ENCODE measurements around the gene FFAR3. TPM values are rescaled to one million over a fixed set of nuclear protein-coding genes. Genes with fewer than 3 reads are reported as not detected.

Gene FFAR3
- total RNA-seq, 2 donors from 2014 or later, result 0.27 TPM; not detected in 1

DNA sequence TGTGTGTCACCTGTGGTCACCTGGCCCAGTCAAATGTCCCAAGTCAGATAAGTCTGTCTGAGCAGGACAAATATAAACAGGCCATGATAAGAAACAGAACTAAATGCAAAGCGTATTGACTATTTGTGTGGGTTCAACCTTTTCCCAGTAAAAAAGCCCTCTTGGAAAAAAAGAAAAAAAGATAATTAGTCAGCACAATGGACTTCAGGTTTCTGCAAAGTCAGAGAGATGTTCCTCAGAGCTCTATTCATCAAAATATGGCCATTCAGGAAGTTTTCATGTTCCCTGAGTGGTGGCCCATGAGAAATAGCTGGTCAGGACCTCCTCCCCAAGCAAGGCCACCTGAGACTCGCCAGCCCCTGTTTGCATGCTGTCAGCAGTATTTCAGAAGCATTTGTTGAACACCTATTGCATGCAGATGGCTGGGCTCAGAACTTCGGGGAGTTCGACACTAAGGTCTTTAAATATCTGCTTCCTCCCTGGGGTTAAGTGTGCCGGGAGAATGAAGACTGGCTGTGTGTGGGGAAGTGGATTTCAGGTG, 2.7 kb downstream of the FFAR3 start:
- DNase-seq, result no peak

DNA sequence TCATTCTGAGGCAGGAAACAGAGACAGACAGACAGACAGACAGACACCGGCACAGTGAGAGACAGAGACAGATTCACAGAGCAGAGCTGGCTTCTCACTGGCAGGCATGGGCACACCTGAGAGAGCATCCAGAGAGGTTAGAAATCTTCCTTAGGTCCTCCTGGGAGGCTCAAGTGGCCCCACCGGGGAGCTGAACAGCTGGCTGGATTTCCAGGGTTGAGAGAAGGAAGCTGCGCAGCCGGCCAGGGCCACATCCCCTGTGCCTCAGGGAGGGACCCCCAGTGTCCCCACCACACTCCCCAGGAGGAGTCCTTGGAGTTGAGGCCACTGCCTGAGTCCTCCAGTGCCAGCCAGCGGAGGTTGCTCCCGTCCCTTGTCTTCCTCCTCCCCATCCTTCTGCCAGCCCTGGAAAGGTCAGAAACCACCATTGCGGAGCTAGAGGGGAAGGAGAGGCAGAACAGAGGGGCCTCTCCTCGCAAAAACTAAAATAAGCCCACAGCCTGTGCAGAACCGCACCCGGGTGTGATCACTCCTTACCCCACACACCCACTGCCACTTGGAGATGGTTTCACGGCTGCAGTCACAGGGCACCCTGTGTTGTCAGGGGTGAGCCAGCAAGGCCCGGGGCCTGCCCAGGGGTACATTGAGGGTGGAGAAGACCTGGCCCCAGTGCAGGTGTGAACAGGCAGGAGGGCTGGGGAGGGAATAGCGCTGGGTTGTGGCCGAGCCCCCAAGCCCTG, 4.2 kb downstream of the FFAR3 start:
- TF ChIP-seq, protein P1, sequence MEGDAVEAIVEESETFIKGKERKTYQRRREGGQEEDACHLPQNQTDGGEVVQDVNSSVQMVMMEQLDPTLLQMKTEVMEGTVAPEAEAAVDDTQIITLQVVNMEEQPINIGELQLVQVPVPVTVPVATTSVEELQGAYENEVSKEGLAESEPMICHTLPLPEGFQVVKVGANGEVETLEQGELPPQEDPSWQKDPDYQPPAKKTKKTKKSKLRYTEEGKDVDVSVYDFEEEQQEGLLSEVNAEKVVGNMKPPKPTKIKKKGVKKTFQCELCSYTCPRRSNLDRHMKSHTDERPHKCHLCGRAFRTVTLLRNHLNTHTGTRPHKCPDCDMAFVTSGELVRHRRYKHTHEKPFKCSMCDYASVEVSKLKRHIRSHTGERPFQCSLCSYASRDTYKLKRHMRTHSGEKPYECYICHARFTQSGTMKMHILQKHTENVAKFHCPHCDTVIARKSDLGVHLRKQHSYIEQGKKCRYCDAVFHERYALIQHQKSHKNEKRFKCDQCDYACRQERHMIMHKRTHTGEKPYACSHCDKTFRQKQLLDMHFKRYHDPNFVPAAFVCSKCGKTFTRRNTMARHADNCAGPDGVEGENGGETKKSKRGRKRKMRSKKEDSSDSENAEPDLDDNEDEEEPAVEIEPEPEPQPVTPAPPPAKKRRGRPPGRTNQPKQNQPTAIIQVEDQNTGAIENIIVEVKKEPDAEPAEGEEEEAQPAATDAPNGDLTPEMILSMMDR (IDR thresholded peaks at IDR 0.05), result no peak
- intact Hi-C loops (cut with DNase I), result no loop called here
- Histone ChIP-seq H3K27ac (no peak overlapping the region), H3K4me1 (no peaks in the 10 kb centered on the region), H3K9ac (ENCODE audit: low read depth in 2 of 2, low read length in 2 of 2) (no peak overlapping the region), H3K27me3 (no peaks in the 10 kb centered on the region), H3K4me3 (no peak overlapping the region), H3K9me3 (no peaks in the 10 kb centered on the region), H3K36me3 (no peaks in the 10 kb centered on the region)
- no peak for DNase-seq

More for the DNA sequence above, 2.7 kb downstream of the FFAR3 start:
- Histone ChIP-seq H3K4me1 (no peaks in the 10 kb centered on the region), H3K36me3 (no peaks in the 10 kb centered on the region), H3K9ac (ENCODE audit: low read depth in 2 of 2, low read length in 2 of 2) (no peak overlapping the region), H3K9me3 (no peaks in the 10 kb centered on the region), H3K27ac (no peak overlapping the region), H3K27me3 (no peaks in the 10 kb centered on the region), H3K4me3 (no peak overlapping the region)
- TF ChIP-seq, protein P1 (IDR thresholded peaks at IDR 0.05), result no peak
- intact Hi-C loops (cut with DNase I), result no loop called here

DNA sequence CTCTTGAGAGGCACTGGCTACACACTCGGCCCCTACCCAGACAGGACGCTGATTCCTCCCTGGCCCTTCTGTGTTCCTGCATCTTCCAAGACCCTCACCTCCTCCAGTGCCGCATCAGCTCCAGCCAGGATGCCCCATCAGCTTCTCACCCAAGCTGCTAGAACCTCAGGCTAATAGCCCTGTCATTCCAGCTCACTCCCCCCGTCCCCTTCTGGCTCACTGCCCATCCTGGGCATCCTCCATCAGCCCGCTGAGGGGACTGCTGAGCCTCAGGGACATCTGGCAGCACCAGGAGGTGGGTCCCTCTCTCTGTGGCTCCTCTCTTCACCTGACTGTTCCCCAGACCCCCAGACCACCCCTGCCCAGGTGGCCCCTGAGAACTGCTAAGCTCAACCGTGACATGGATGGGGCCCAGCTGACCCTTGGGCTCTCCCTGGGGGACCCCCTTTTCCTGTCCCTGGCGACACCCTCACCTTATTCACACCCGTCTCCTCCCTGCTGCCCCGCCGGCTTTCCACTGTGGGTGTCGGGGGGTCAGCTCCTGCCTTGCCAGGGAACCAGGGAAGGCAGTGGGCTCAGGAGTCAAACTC, 4.8 kb downstream of the FFAR3 start:
- Histone ChIP-seq H3K9me3 (no peaks in the 10 kb centered on the region), H3K4me1 (no peaks in the 10 kb centered on the region), H3K27me3 (no peaks in the 10 kb centered on the region), H3K27ac (no peak overlapping the region), H3K4me3 (no peak overlapping the region), H3K9ac (ENCODE audit: low read depth in 2 of 2, low read length in 2 of 2) (no peak overlapping the region), H3K36me3 (no peaks in the 10 kb centered on the region)
- intact Hi-C loops (cut with DNase I), result no loop called here
- DNase-seq, result no peak
- TF ChIP-seq, protein P1 (IDR thresholded peaks at IDR 0.05), result no peak

DNA sequence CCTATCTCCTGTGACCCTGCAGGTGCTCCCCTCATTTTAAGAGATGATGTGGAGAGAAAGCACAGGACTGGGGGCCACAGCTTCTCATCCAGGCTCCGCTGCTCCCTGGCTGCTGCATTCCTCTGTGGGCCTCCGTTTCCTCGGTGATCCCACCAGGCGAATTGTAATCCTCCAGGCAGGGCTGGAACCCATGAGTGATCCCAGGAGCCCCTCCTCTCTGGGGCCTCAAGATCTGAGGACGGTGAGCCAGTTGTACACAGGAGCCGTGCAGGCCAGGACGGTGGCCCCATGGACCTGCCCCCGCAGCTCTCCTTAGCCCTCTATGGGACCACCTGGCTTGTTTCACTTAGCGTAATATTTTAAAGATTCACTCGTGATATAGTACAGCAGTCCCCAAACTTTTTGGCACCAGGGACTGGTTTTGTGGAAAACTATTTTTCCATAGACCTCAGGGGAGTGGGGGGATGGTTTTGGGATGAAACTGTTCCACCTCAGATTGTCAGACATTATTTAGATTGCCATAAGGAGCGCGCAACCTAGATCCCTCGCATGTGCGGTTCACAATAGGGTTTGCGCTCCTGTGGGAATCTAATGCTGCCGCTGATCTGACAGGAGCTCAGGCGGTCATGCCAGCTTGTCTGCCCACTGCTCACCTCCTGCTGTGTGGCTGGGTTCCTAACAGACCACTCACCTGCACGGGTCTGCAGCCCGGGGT, 5.6 kb downstream of the FFAR3 start:
- Histone ChIP-seq H3K36me3 (no peaks in the 10 kb centered on the region), H3K9me3 (no peaks in the 10 kb centered on the region), H3K4me3 (no peak overlapping the region), H3K9ac (ENCODE audit: low read depth in 2 of 2, low read length in 2 of 2) (no peak overlapping the region), H3K27ac (no peak overlapping the region), H3K27me3 (no peaks in the 10 kb centered on the region), H3K4me1 (no peaks in the 10 kb centered on the region)
- intact Hi-C loops (cut with DNase I), result no loop called here
- TF ChIP-seq, protein P1 (IDR thresholded peaks at IDR 0.05), result no peak
- DNase-seq, result no peak

DNA sequence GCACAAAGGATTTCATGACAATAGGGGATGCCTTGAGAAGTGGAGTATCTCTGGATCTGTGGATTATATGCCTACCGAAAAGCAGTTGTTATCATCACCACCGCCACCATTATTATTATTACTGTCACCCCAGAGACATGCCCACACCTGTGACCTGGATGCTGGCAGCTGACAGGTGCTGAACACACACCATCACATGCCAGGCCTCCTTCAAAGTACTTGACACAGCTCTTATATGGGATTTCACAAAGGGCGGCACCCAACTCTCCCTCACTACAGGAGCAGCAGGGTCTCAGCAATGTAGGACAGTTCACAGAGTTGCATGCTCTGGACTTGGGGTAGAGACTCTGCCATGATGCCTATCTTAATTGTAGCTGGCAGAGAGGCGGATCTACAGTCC, 7.0 kb downstream of the FFAR3 start:
- Histone ChIP-seq H3K36me3 (no peaks in the 10 kb centered on the region), H3K9me3 (no peaks in the 10 kb centered on the region), H3K27me3 (no peaks in the 10 kb centered on the region), H3K27ac (no peak overlapping the region), H3K4me3 (no peak overlapping the region), H3K9ac (ENCODE audit: low read depth in 2 of 2, low read length in 2 of 2) (no peak overlapping the region), H3K4me1 (no peaks in the 10 kb centered on the region)
- intact Hi-C loops (cut with DNase I), result no loop called here
- DNase-seq, result no peak
- TF ChIP-seq, protein P1 (IDR thresholded peaks at IDR 0.05), result no peak

Measured in colonic mucosa (tissue), 4 donors.